Esophagus muscularis mucosa (tissue), 4 donors: ENCODE measurements around the gene PAFAH1B2.

Source experiments
- CTCF ChIP-seq, 3 experiments: fragments of 200-600 bp in 2 of 3; fragments of 450-650 bp in 1 of 3; sonication (generic) in 2 of 3; IDR thresholded peaks; one replicate each; pipeline ENCODE4 v1.5.1; 2017 to 2019; ENCODE audit warnings: antibody characterized with exemption in 3 of 3, mild to moderate bottlenecking in 2 of 3, moderate library complexity in 1 of 3
- EP300 ChIP-seq: sonication (generic); formaldehyde crosslinking; IDR thresholded peaks from one replicate; pipeline ENCODE4 v1.6.1; 2017; ENCODE audit warnings: antibody characterized with exemption
- POLR2A ChIP-seq: fragments of 450-650 bp; IDR thresholded peaks from one replicate; pipeline ENCODE4 v1.6.1; 2017; ENCODE audit warnings: antibody characterized with exemption, moderate library complexity, mild to moderate bottlenecking, low read depth
- POLR2AphosphoS5 ChIP-seq, 2 donors: sonication (generic); formaldehyde crosslinking; IDR thresholded peaks; one replicate each; pipeline ENCODE4 v1.6.1; 2017; ENCODE audit warnings: antibody characterized with exemption in 2 of 2

DNA sequence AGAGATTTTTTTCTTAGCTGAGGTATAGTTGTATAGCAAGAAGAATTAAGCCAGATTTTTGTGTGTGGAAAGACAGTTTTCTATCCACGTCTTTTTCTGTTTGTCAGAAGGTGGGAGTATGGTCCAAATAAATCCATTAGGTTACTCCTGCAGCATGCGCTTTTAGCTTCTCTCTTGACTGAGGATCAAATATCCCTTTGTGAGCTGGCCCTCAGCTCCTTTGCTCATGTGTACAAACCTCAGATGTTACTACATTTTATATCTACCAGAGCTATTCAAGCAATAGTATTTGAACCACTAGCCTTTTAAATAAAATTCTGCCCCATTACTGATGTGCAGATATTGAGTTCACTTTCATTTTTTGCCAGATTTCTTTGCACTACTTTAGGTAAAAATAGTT, 25.6 kb downstream of the PAFAH1B2 start:
- no peak for TF ChIP-seq POLR2AphosphoS5 (IDR thresholded peaks at IDR 0.05)
- no peak for TF ChIP-seq CTCF (IDR thresholded peaks at IDR 0.05)
- no peak for TF ChIP-seq POLR2A
- TF ChIP-seq EP300, result no peak
